Measurements from ENCODE around the gene AFG1L. TPM values are rescaled to one million over a fixed set of nuclear protein-coding genes. Genes with fewer than 3 reads are reported as not detected.

AFG1L gene
- total and polyA plus RNA-seq, 7 donors = 2.4 to 10.4 (median 5.4) TPM

GRCh38 chr6:108464418-108465097 is 169.7 kb downstream of the AFG1L start:
- ATAC-seq (no peak), DNase-seq (no peak)
- 28 to 34% (median 31%) methylated on average over 5 of the region's 5 CpGs for WGBS, 3 donors
- peaks cover 14% of the 10 kb centered on the region for H3K4me1 ChIP-seq
- intact Hi-C loops (cut with DNase I) = no loop called here
- no peak for TF ChIP-seq CTCF (IDR thresholded peaks at IDR 0.05)
- no peaks in the 10 kb centered on the region for H3K9me3 ChIP-seq
- H3K27ac ChIP-seq = no peak overlapping the region
- H3K36me3 ChIP-seq (ENCODE audit: insufficient read depth in 1 of 2, low read depth in 1 of 2) = no peaks in the 10 kb centered on the region
- H3K27me3 ChIP-seq (ENCODE audit: insufficient read depth in 3 of 3, low read length in 2 of 3) = no peaks in the 10 kb centered on the region
- no peak overlapping the region for H3K4me3 ChIP-seq

- no peak for TF ChIP-seq CTCF (IDR thresholded peaks at IDR 0.05)
- Histone ChIP-seq H3K27me3 (ENCODE audit: insufficient read depth in 3 of 3, low read length in 2 of 3) (no peaks in the 10 kb centered on the region), H3K27ac (no peak overlapping the region), H3K9me3 (no peaks in the 10 kb centered on the region), H3K4me1 (peaks cover 14% of the 10 kb centered on the region), H3K4me3 (no peak overlapping the region), H3K36me3 (ENCODE audit: insufficient read depth in 1 of 2, low read depth in 1 of 2) (no peaks in the 10 kb centered on the region)
- WGBS, 3 donors = 84 to 86% (median 85%) methylated on average over 2 of the region's 2 CpGs
- intact Hi-C loops (cut with DNase I) = no loop called here
- DNase-seq (no peak), ATAC-seq (no peak)
Observed at GRCh38 chr6:108465098-108465495, 170.2 kb downstream of the AFG1L start.

GRCh38 chr6:108468346-108468745 is 173.5 kb downstream of the AFG1L start:
- H3K4me1 ChIP-seq = peaks cover 9% of the 10 kb centered on the region
- WGBS, 3 donors = 72 to 88% (median 87%) methylated on average over 1 of the region's 1 CpG
- intact Hi-C loops (cut with DNase I) = no loop called here
- no peak for DNase-seq
- no peak for ATAC-seq
- no peaks in the 10 kb centered on the region for H3K36me3 ChIP-seq (ENCODE audit: insufficient read depth in 1 of 2, low read depth in 1 of 2)
- no peak overlapping the region for H3K4me3 ChIP-seq
- H3K27me3 ChIP-seq (ENCODE audit: insufficient read depth in 3 of 3, low read length in 2 of 3) = no peaks in the 10 kb centered on the region
- no peaks in the 10 kb centered on the region for H3K9me3 ChIP-seq
- no peak for TF ChIP-seq CTCF (IDR thresholded peaks at IDR 0.05)
- H3K27ac ChIP-seq = no peak overlapping the region

- peaks cover under 1% of the 10 kb centered on the region for H3K4me1 ChIP-seq
- TF ChIP-seq CTCF (IDR thresholded peaks at IDR 0.05) = no peak
- H3K9me3 ChIP-seq = no peaks in the 10 kb centered on the region
- no peak for DNase-seq
- H3K27ac ChIP-seq = no peak overlapping the region
- H3K36me3 ChIP-seq (ENCODE audit: insufficient read depth in 1 of 2, low read depth in 1 of 2) = no peaks in the 10 kb centered on the region
- H3K27me3 ChIP-seq (ENCODE audit: insufficient read depth in 3 of 3, low read length in 2 of 3) = no peaks in the 10 kb centered on the region
- WGBS, 3 donors = 84 to 90% (median 86%) methylated on average over 1 of the region's 1 CpG
- intact Hi-C loops (cut with DNase I) = no loop called here
- ATAC-seq = no peak
- no peak overlapping the region for H3K4me3 ChIP-seq
Observed at GRCh38 chr6:108469316-108469715, 174.5 kb downstream of the AFG1L start.

- intact Hi-C loops (cut with DNase I) = no loop called here
- Histone ChIP-seq H3K9me3 (no peaks in the 10 kb centered on the region), H3K4me1 (no peaks in the 10 kb centered on the region), H3K36me3 (ENCODE audit: insufficient read depth in 1 of 2, low read depth in 1 of 2) (peaks cover 0 to 10% of the 10 kb centered on the region in 2 donors), H3K4me3 (no peak overlapping the region), H3K27me3 (ENCODE audit: insufficient read depth in 3 of 3, low read length in 2 of 3) (no peaks in the 10 kb centered on the region), H3K27ac (no peak overlapping the region)
- ATAC-seq = no peak
- DNase-seq = no peak
- 94 to 98% (median 98%) methylated on average over 2 of the region's 2 CpGs for WGBS, 3 donors
- no peak for TF ChIP-seq CTCF (IDR thresholded peaks at IDR 0.05)
Observed at GRCh38 chr6:108473197-108473596, 178.3 kb downstream of the AFG1L start.
